Measurements from ENCODE around the gene GSTA4. TPM values are rescaled to one million over a fixed set of nuclear protein-coding genes. Genes with fewer than 3 reads are reported as not detected.

Gene GSTA4
- total and polyA plus RNA-seq, 2 of the 8 experiments (the other 6 are each of a cell fraction or from before 2014, with no cell fraction given) = 13.9 to 21.6 TPM

GRCh38 chr6:53044572-53044971 is 49.5 kb upstream of the GSTA4 start (continued):
- TF ChIP-seq CHD7 (IDR thresholded peaks at IDR 0.05; ENCODE audit: insufficient replicate concordance, low read length) (no peak), SIRT6 (IDR thresholded peaks at IDR 0.05; ENCODE audit: low read length) (no peak), SP1 (IDR thresholded peaks at IDR 0.05; ENCODE audit: low read depth, low read length) (no peak), E2F6 (IDR thresholded peaks at IDR 0.05) (no peak), HDAC2 (IDR thresholded peaks at IDR 0.05; ENCODE audit: borderline replicate concordance in 1 of 2, low read depth in 2 of 2, low read length in 2 of 2) (no peak), MAFK (IDR thresholded peaks at IDR 0.05; ENCODE audit: low read depth, low read length) (no peak), ZNF274 (IDR thresholded peaks at IDR 0.05; ENCODE audit: borderline replicate concordance, extremely low read depth, low read length) (no peak), SAP30 (IDR thresholded peaks at IDR 0.05; ENCODE audit: insufficient read depth, insufficient replicate concordance, low read length) (no peak), RBBP5 (IDR thresholded peaks at IDR 0.05; ENCODE audit: borderline replicate concordance, low read depth, low read length) (no peak), RFX5 (IDR thresholded peaks at IDR 0.05; ENCODE audit: borderline replicate concordance, low read depth, low read length) (no peak), TBP (IDR thresholded peaks at IDR 0.05; ENCODE audit: low read depth, low read length) (no peak)

Measured in H1 (cell line).